WTC11 (cell line): ENCODE data around the gene CPT1A. TPM values are rescaled to one million over a fixed set of nuclear protein-coding genes. Genes with fewer than 3 reads are reported as not detected.

Experiments
- ATAC-seq: fragments of 200-7000 bp; cut with Tn5 transposase; 2 replicates; pipeline ENCODE4 v1.10.0; 2021; ENCODE audit warnings: mild to moderate bottlenecking, moderate library complexity
- CTCF ChIA-PET: fragments of 300-600 bp; sonication (Branson Sonifier 250); formaldehyde crosslinking; loops from one replicate; lab custom pipeline; 2021; ENCODE audit warnings: antibody characterized with exemption; lab: Charles Lee
- POLR2A ChIA-PET: fragments of 350-600 bp; sonication (Branson Sonifier 250); formaldehyde crosslinking; loops from one replicate; lab custom pipeline; 2021; ENCODE audit warnings: antibody characterized with exemption; lab: Charles Lee
- DNase-seq: peaks from one replicate; pipeline ENCODE4 v3.0.0; 2021; ENCODE audit warnings: low spot score
- H3K27ac Mint-ChIP-seq: 2 replicates; pipeline ENCODE4 v1.8.0; 2021; ENCODE audit warnings: mixed read lengths
- H3K27me3 Mint-ChIP-seq: 2 replicates; pipeline ENCODE4 v1.8.0; 2021; ENCODE audit warnings: low read depth, mild to moderate bottlenecking, moderate library complexity, mixed read lengths
- H3K36me3 Mint-ChIP-seq: 2 replicates; pipeline ENCODE4 v1.8.0; 2021; ENCODE audit warnings: mixed read lengths
- H3K4me1 Mint-ChIP-seq: 2 replicates; pipeline ENCODE4 v1.8.0; 2022; ENCODE audit warnings: mixed read lengths
- H3K4me3 Mint-ChIP-seq: 2 replicates; pipeline ENCODE4 v1.8.0; 2021; ENCODE audit warnings: mild to moderate bottlenecking, moderate library complexity, mixed read lengths
- H3K9me3 Mint-ChIP-seq: 2 replicates; pipeline ENCODE4 v1.8.0; 2021; ENCODE audit warnings: mixed read lengths
- AR ChIP-seq: fragments of 250-450 bp; sonication (Bioruptor Pico); IDR thresholded peaks from 2 replicates; pipeline ENCODE4 v1.9.0; 2021; ENCODE audit warnings: mild to moderate bottlenecking
- ARID4B ChIP-seq: sonication (generic); formaldehyde crosslinking; IDR thresholded peaks from 2 replicates; pipeline ENCODE4 v1.8.0; 2023; ENCODE audit warnings: missing genetic modification reagents, mild to moderate bottlenecking, borderline replicate concordance
- ATF2 ChIP-seq: sonication (generic); formaldehyde crosslinking; IDR thresholded peaks from 2 replicates; pipeline ENCODE4 v1.8.1; 2022; ENCODE audit warnings: low read depth, missing genetic modification reagents, borderline replicate concordance
- ATF3 ChIP-seq: sonication (generic); formaldehyde crosslinking; conservative IDR thresholded peaks from 2 replicates; pipeline ENCODE4 v1.8.1; 2022; ENCODE audit warnings: mild to moderate bottlenecking, missing genetic modification reagents
- CBFB ChIP-seq: sonication (generic); formaldehyde crosslinking; IDR thresholded peaks from 2 replicates; pipeline ENCODE4 v1.8.1; 2022; ENCODE audit warnings: mild to moderate bottlenecking, low read depth, missing genetic modification reagents
- ERG ChIP-seq: fragments of 250-450 bp; sonication (Bioruptor Pico); IDR thresholded peaks from 2 replicates; pipeline ENCODE4 v1.8.0; 2021; ENCODE audit warnings: mild to moderate bottlenecking
- FOXK1 ChIP-seq: sonication (generic); formaldehyde crosslinking; IDR thresholded peaks from 2 replicates; pipeline ENCODE4 v1.8.0; 2022; ENCODE audit warnings: mild to moderate bottlenecking, moderate library complexity, missing genetic modification reagents
- FOXP1 ChIP-seq: sonication (generic); formaldehyde crosslinking; IDR thresholded peaks from 2 replicates; pipeline ENCODE4 v1.8.0; 2022; ENCODE audit warnings: missing genetic modification reagents, mild to moderate bottlenecking, moderate library complexity, borderline replicate concordance
- GABPB1 ChIP-seq: sonication (generic); formaldehyde crosslinking; IDR thresholded peaks from 2 replicates; pipeline ENCODE4 v1.8.1; 2023; ENCODE audit warnings: mild to moderate bottlenecking, missing genetic modification reagents
- GRHL2 ChIP-seq: fragments of 250-450 bp; sonication (Bioruptor Pico); IDR thresholded peaks from 2 replicates; pipeline ENCODE4 v1.8.0; 2022; ENCODE audit warnings: mild to moderate bottlenecking, moderate library complexity; ENCODE audit not compliant: insufficient replicate concordance, severe bottlenecking
- HMGA2 ChIP-seq: fragments of 250-450 bp; sonication (Bioruptor Pico); IDR thresholded peaks from 2 replicates; pipeline ENCODE4 v1.4.0; 2021; ENCODE audit warnings: mild to moderate bottlenecking, moderate library complexity
- IRF2 ChIP-seq: sonication (generic); formaldehyde crosslinking; IDR thresholded peaks from 2 replicates; pipeline ENCODE4 v1.8.0; 2022; ENCODE audit warnings: low read depth, missing genetic modification reagents, borderline replicate concordance
- JAZF1 ChIP-seq: fragments of 250-450 bp; sonication (Bioruptor Pico); IDR thresholded peaks from 2 replicates; pipeline ENCODE4 v1.9.0; 2021; ENCODE audit warnings: moderate library complexity, mild to moderate bottlenecking, inconsistent platforms
- JUN ChIP-seq: sonication (generic); formaldehyde crosslinking; IDR thresholded peaks from 2 replicates; pipeline ENCODE4 v1.8.0; 2023; ENCODE audit warnings: mild to moderate bottlenecking, missing genetic modification reagents
- NFATC4 ChIP-seq: fragments of 250-450 bp; sonication (Bioruptor Pico); IDR thresholded peaks from 2 replicates; pipeline ENCODE4 v1.9.0; 2021; ENCODE audit warnings: mild to moderate bottlenecking
- NFE2L1 ChIP-seq: sonication (generic); formaldehyde crosslinking; IDR thresholded peaks from 2 replicates; pipeline ENCODE4 v1.8.1; 2023; ENCODE audit warnings: missing genetic modification reagents
- NR3C1 ChIP-seq: sonication (generic); formaldehyde crosslinking; conservative IDR thresholded peaks from 2 replicates; pipeline ENCODE4 v1.8.1; 2023; ENCODE audit warnings: low read depth, mild to moderate bottlenecking, missing genetic modification reagents
- PRRX2 ChIP-seq: fragments of 250-450 bp; sonication (Bioruptor Pico); IDR thresholded peaks from 2 replicates; pipeline ENCODE4 v1.8.0; 2021; ENCODE audit warnings: mild to moderate bottlenecking
- RELA ChIP-seq: sonication (generic); formaldehyde crosslinking; IDR thresholded peaks from 2 replicates; pipeline ENCODE4 v1.8.1; 2022; ENCODE audit warnings: missing genetic modification reagents, mild to moderate bottlenecking, borderline replicate concordance
- RORB ChIP-seq: fragments of 250-450 bp; sonication (Bioruptor Pico); IDR thresholded peaks from 2 replicates; pipeline ENCODE4 v1.9.0; 2021; ENCODE audit warnings: mild to moderate bottlenecking
- SP1 ChIP-seq: sonication (generic); formaldehyde crosslinking; conservative IDR thresholded peaks from 2 replicates; pipeline ENCODE4 v1.8.1; 2022; ENCODE audit warnings: missing genetic modification reagents
- TEAD1 ChIP-seq: sonication (generic); formaldehyde crosslinking; IDR thresholded peaks from 2 replicates; pipeline ENCODE4 v1.8.0; 2022; ENCODE audit warnings: mild to moderate bottlenecking, missing genetic modification reagents
- ZBTB43 ChIP-seq: sonication (generic); formaldehyde crosslinking; IDR thresholded peaks from 2 replicates; pipeline ENCODE4 v1.8.1; 2023; ENCODE audit warnings: mild to moderate bottlenecking, missing genetic modification reagents
- ZNF121 ChIP-seq: sonication (generic); formaldehyde crosslinking; IDR thresholded peaks from 2 replicates; pipeline ENCODE4 v1.8.0; 2023; ENCODE audit warnings: missing genetic modification reagents
- ZNF317 ChIP-seq: sonication (generic); formaldehyde crosslinking; IDR thresholded peaks from 2 replicates; pipeline ENCODE4 v1.8.1; 2023; ENCODE audit warnings: low read depth, mild to moderate bottlenecking, moderate library complexity, missing genetic modification reagents, borderline replicate concordance
- total RNA-seq: library from RNA; stranded (reverse); gene quantifications from 3 replicates; pipeline ENCODE4 v1.2.3, GENCODE V29; 2021

The CPT1A gene
- total RNA-seq, 1 experiment from 2014 or later, result 28.1 TPM

GRCh38 chr11:68806931-68807844 is 34.5 kb downstream of the CPT1A start:
- no peaks in the 10 kb centered on the region for H3K9me3 Mint-ChIP-seq

GRCh38 chr11:68804786-68805185 is 36.9 kb downstream of the CPT1A start:
- ChIA-PET CTCF (interaction anchor here (1.0 to 1.5 kb wide), 4 partner anchors 9 to 230 kb away, joined by 3 to 6 read pairs (median 4); no protein-coding TSS in a partner anchor), POLR2A (no interaction called here)
- no peak overlapping the region for H3K27ac Mint-ChIP-seq
- H3K4me1 Mint-ChIP-seq, result no peaks in the 10 kb centered on the region
- H3K4me3 Mint-ChIP-seq, result no peak overlapping the region
- peaks cover 7% of the 10 kb centered on the region for H3K36me3 Mint-ChIP-seq
- ATAC-seq (peak; percentile 66), DNase-seq (peak; percentile 35)
- no peaks in the 10 kb centered on the region for H3K9me3 Mint-ChIP-seq
- H3K27me3 Mint-ChIP-seq, result no peaks in the 10 kb centered on the region
- TF ChIP-seq ARID4B (no peak), ATF2 (no peak), GABPB1 (CRISPR knock-in tag) (no peak), ZNF121 (CRISPR knock-in tag) (no peak), FOXP1 (no peak), IRF2 (no peak), ZNF317 (no peak), NFATC4 (CRISPR knock-in tag) (no peak), ERG (CRISPR knock-in tag) (no peak), ATF3 (CRISPR knock-in tag) (no peak), HMGA2 (no peak), NFE2L1 (CRISPR knock-in tag) (no peak)

More at GRCh38 chr11:68806931-68807844, 34.5 kb downstream of the CPT1A start:
- Mint-ChIP-seq H3K27ac (no peak overlapping the region), H3K36me3 (no peaks in the 10 kb centered on the region), H3K4me3 (no peak overlapping the region), H3K27me3 (no peaks in the 10 kb centered on the region), H3K4me1 (no peaks in the 10 kb centered on the region)
- DNase-seq (no peak), ATAC-seq (no peak)
- TF ChIP-seq RELA (CRISPR knock-in tag), result no peak
- TF ChIP-seq TEAD1, result no peak
- TF ChIP-seq FOXK1 (CRISPR knock-in tag), result no peak
- no peak for TF ChIP-seq GRHL2
- TF ChIP-seq PRRX2 (CRISPR knock-in tag), result no peak
- TF ChIP-seq CBFB (CRISPR knock-in tag), result no peak
- no peak for TF ChIP-seq RORB (CRISPR knock-in tag)
- TF ChIP-seq AR (CRISPR knock-in tag), result no peak
- no peak for TF ChIP-seq NR3C1 (CRISPR knock-in tag)
- TF ChIP-seq JAZF1, result no peak
- TF ChIP-seq ZBTB43 (CRISPR knock-in tag), result no peak
- TF ChIP-seq SP1, result no peak
- TF ChIP-seq JUN (CRISPR knock-in tag), result no peak
- ChIA-PET CTCF (interaction anchor here (0.6 to 3.1 kb wide), 2 partner anchors 9 to 226 kb away, joined by 3 to 25 read pairs; no protein-coding TSS in a partner anchor), POLR2A (no interaction called here)
